Sigmoid colon (tissue), 7 donors: ENCODE measurements around the gene SDC4. TPM values are rescaled to one million over a fixed set of nuclear protein-coding genes. Genes with fewer than 3 reads are reported as not detected.

ENCODE experiments used
- DNase-seq: peaks from one replicate; pipeline ENCODE4 v3.0.0-alpha.2; 2019
- H3K27ac ChIP-seq, 4 donors: fragments of 200-600 bp; sonication (generic); one replicate each; pipeline ENCODE4 v1.5.1; 2016 to 2019; ENCODE audit warnings: mild to moderate bottlenecking in 1 of 4
- H3K27me3 ChIP-seq, 3 donors: fragments of 200-600 bp; sonication (generic); one replicate each; pipeline ENCODE4 v1.5.1; 2019; ENCODE audit warnings: mild to moderate bottlenecking in 1 of 3
- H3K36me3 ChIP-seq, 4 donors: fragments of 200-600 bp; sonication (generic); one replicate each; pipeline ENCODE4 v1.5.1; 2016 to 2019
- H3K4me1 ChIP-seq, 4 donors: fragments of 200-600 bp; sonication (generic); one replicate each; pipeline ENCODE4 v1.5.1; 2017 to 2019
- H3K4me3 ChIP-seq, 4 donors: fragments of 200-600 bp; sonication (generic); one replicate each; pipeline ENCODE4 v1.5.1; 2017 to 2019; ENCODE audit warnings: mild to moderate bottlenecking in 2 of 4, moderate library complexity in 1 of 4
- H3K9me3 ChIP-seq, 4 donors: fragments of 200-600 bp in 3 of 4; sonication (generic) in 3 of 4; one replicate each; pipeline versions ENCODE4 v1.5.1 to v1.6.1; 2013 to 2019
- CTCF ChIP-seq, 4 experiments: fragments of 450-650 bp in 3 of 4; fragments of 200-600 bp in 1 of 4; IDR thresholded peaks; one replicate each; pipeline ENCODE4 v1.5.1; 2016 to 2019; ENCODE audit warnings: antibody characterized with exemption in 4 of 4, mild to moderate bottlenecking in 3 of 4, moderate library complexity in 2 of 4
- EP300 ChIP-seq, 4 donors: sonication (generic); formaldehyde crosslinking; IDR thresholded peaks; one replicate each; pipeline ENCODE4 v1.6.1; 2017; ENCODE audit warnings: antibody characterized with exemption in 4 of 4
- POLR2A ChIP-seq, 2 donors: fragments of 450-650 bp; IDR thresholded peaks; one replicate each; pipeline ENCODE4 v1.6.1; 2016; ENCODE audit warnings: antibody characterized with exemption in 2 of 2, mild to moderate bottlenecking in 2 of 2, moderate library complexity in 2 of 2
- POLR2AphosphoS5 ChIP-seq, 4 donors: sonication (generic); formaldehyde crosslinking; IDR thresholded peaks; one replicate each; pipeline ENCODE4 v1.6.1; 2017; ENCODE audit warnings: antibody characterized with exemption in 4 of 4
- WGBS, 2 donors: extraction: QIAGEN DNeasy Blood & Tissue Kit; methylation state at CpG; one replicate each; pipeline ENCODE4 v1.1.7; 2013; 5-methylcytosine and 5-hydroxymethylcytosine counted together
- intact Hi-C: fragments of 100-400 bp; cut with DNase I; formaldehyde crosslinking; loops from one replicate; pipeline ENCODE4 v1.15.1; 2023
- polyA plus RNA-seq, 3 donors: library from polyadenylated mRNA; stranded (reverse); fragments of 200-250 nt; gene quantifications; one replicate each; pipeline ENCODE4 v1.2.3, GENCODE V29; 2013
- total RNA-seq, 4 donors: library from RNA; depleted of rRNA; stranded (reverse); fragments of >200 nt; gene quantifications; one replicate each; pipeline ENCODE4 v1.1.0, GENCODE V29; 2016
- donor health status: healthy with polysubstance abuse.
- donor health status: Bipolar disorder and iron deficiency.
- donor health status: healthy.

The SDC4 gene
- total and polyA plus RNA-seq, 7 donors, result 22.2 to 149 (median 79.9) TPM

GRCh38 chr20:45288860-45289259 lies 59.4 kb downstream of the SDC4 start:
- intact Hi-C loops, result no loop called here
- no peak overlapping the region for H3K27ac ChIP-seq
- 88 to 90% methylated on average over 5 of the region's 5 CpGs for WGBS, 2 donors

GRCh38 chr20:45288376-45288775 lies 59.8 kb downstream of the SDC4 start:
- no peak for DNase-seq
- Histone ChIP-seq H3K36me3 (no peaks in the 10 kb centered on the region), H3K4me1 (peaks cover 0 to 14% (median 6%) of the 10 kb centered on the region in 4 donors), H3K9me3 (no peaks in the 10 kb centered on the region), H3K4me3 (no peak overlapping the region), H3K27me3 (peaks cover 0 to 9% (median 0%) of the 10 kb centered on the region in 3 donors), H3K27ac (no peak overlapping the region)
- TF ChIP-seq EP300 (IDR thresholded peaks at IDR 0.05) (no peak), POLR2AphosphoS5 (IDR thresholded peaks at IDR 0.05) (no peak), POLR2A (IDR thresholded peaks at IDR 0.05) (no peak), CTCF (IDR thresholded peaks at IDR 0.05) (no peak)
- WGBS, 2 donors, result 85% methylated on average over 4 of the region's 4 CpGs
- intact Hi-C loops, result no loop called here

More at GRCh38 chr20:45288860-45289259, 59.4 kb downstream of the SDC4 start:
- no peak for DNase-seq
- no peak overlapping the region for H3K4me3 ChIP-seq
- TF ChIP-seq EP300 (IDR thresholded peaks at IDR 0.05), result no peak
- no peaks in the 10 kb centered on the region for H3K36me3 ChIP-seq
- H3K27me3 ChIP-seq, result peaks cover 0 to 13% (median 0%) of the 10 kb centered on the region in 3 donors
- no peaks in the 10 kb centered on the region for H3K9me3 ChIP-seq
- peaks cover 0 to 19% (median 9%) of the 10 kb centered on the region in 4 donors for H3K4me1 ChIP-seq

- intact Hi-C loops, result no loop called here
- H3K4me1 ChIP-seq, result no peaks in the 10 kb centered on the region
Observed at GRCh38 chr20:45283551-45284057, 64.6 kb downstream of the SDC4 start.

GRCh38 chr20:45282700-45283550 lies 65.3 kb downstream of the SDC4 start:
- TF ChIP-seq POLR2AphosphoS5 (IDR thresholded peaks at IDR 0.05) (no peak), CTCF (IDR thresholded peaks at IDR 0.05) (no peak), EP300 (IDR thresholded peaks at IDR 0.05) (no peak), POLR2A (IDR thresholded peaks at IDR 0.05) (no peak)
- no peak overlapping the region for H3K4me3 ChIP-seq
- H3K9me3 ChIP-seq, result no peaks in the 10 kb centered on the region
- intact Hi-C loops, result no loop called here
- DNase-seq, result no peak
- H3K27me3 ChIP-seq, result peaks cover 0 to 3% (median 0%) of the 10 kb centered on the region in 3 donors
- H3K36me3 ChIP-seq, result no peaks in the 10 kb centered on the region
- H3K27ac ChIP-seq, result no peak overlapping the region
- H3K4me1 ChIP-seq, result no peaks in the 10 kb centered on the region
- whole genome bisulfite sequencing, 2 donors, result 64 to 73% methylated on average over 7 of the region's 7 CpGs

More at GRCh38 chr20:45283551-45284057, 64.6 kb downstream of the SDC4 start:
- H3K27me3 ChIP-seq, result peaks cover 0 to 3% (median 0%) of the 10 kb centered on the region in 3 donors
- no peaks in the 10 kb centered on the region for H3K9me3 ChIP-seq
- no peak overlapping the region for H3K27ac ChIP-seq
- WGBS, 2 donors, result 43 to 57% methylated on average over 4 of the region's 4 CpGs
- TF ChIP-seq POLR2A (IDR thresholded peaks at IDR 0.05) (no peak), CTCF (IDR thresholded peaks at IDR 0.05) (no peak), EP300 (IDR thresholded peaks at IDR 0.05) (no peak), POLR2AphosphoS5 (IDR thresholded peaks at IDR 0.05) (no peak)
- DNase-seq, result no peak
- no peaks in the 10 kb centered on the region for H3K36me3 ChIP-seq
- no peak overlapping the region for H3K4me3 ChIP-seq

- Histone ChIP-seq H3K27me3 (peaks cover 0 to 10% (median 0%) of the 10 kb centered on the region in 3 donors), H3K9me3 (no peaks in the 10 kb centered on the region), H3K27ac (no peak overlapping the region), H3K4me3 (no peak overlapping the region), H3K36me3 (no peaks in the 10 kb centered on the region), H3K4me1 (no peaks in the 10 kb centered on the region)
- no peak for TF ChIP-seq CTCF (IDR thresholded peaks at IDR 0.05)
- no peak for TF ChIP-seq POLR2A (IDR thresholded peaks at IDR 0.05)
- no peak for TF ChIP-seq EP300 (IDR thresholded peaks at IDR 0.05)
- no peak for TF ChIP-seq POLR2AphosphoS5 (IDR thresholded peaks at IDR 0.05)
- intact Hi-C loops, result no loop called here
- DNase-seq, result no peak
- WGBS, 2 donors, result 64 to 87% methylated on average over 1 of the region's 1 CpG
Observed at GRCh38 chr20:45279992-45280391, 68.2 kb downstream of the SDC4 start.
